GM23248 (cell line): ENCODE measurements around the gene ANKH. TPM values are rescaled to one million over a fixed set of nuclear protein-coding genes. Genes with fewer than 3 reads are reported as not detected.

Experiments used
- DNase-seq: peaks from one replicate; pipeline ENCODE4 v3.0.0-alpha.2; 2015
- H2AFZ ChIP-seq: fragments of 200-600 bp; sonication (generic); 2 replicates; pipeline ENCODE4 v1.6.1; 2016; ENCODE audit warnings: antibody characterized with exemption
- H3F3A ChIP-seq: fragments of 200-600 bp; sonication (generic); 2 replicates; pipeline ENCODE4 v1.6.1; 2016; ENCODE audit warnings: mild to moderate bottlenecking, antibody characterized with exemption, mixed run types; ENCODE audit not compliant: insufficient read depth
- H3K27ac ChIP-seq: fragments of 200-600 bp; sonication (generic); 2 replicates; pipeline ENCODE4 v1.5.1; 2016; ENCODE audit warnings: mild to moderate bottlenecking
- H3K27me3 ChIP-seq: fragments of 200-600 bp; sonication (generic); replicated peaks from 2 replicates; pipeline ENCODE4 v1.6.1; 2016; ENCODE audit warnings: mild to moderate bottlenecking; ENCODE audit not compliant: insufficient read depth
- H3K36me3 ChIP-seq: fragments of 200-600 bp; sonication (generic); 2 replicates; pipeline ENCODE4 v1.6.1; 2016; ENCODE audit warnings: low read depth, mild to moderate bottlenecking
- H3K4me1 ChIP-seq: fragments of 200-600 bp; sonication (generic); 2 replicates; pipeline ENCODE4 v1.6.1; 2016; ENCODE audit warnings: mild to moderate bottlenecking; ENCODE audit not compliant: insufficient read depth
- H3K4me2 ChIP-seq: fragments of 200-600 bp; sonication (generic); one replicate; pipeline ENCODE4 v1.6.1; 2016; ENCODE audit warnings: mild to moderate bottlenecking; ENCODE audit not compliant: unreplicated experiment
- H3K4me3 ChIP-seq: fragments of 200-600 bp; sonication (generic); 2 replicates; pipeline ENCODE4 v1.5.1; 2016; ENCODE audit warnings: mild to moderate bottlenecking
- H3K79me2 ChIP-seq: fragments of 200-600 bp; sonication (generic); 2 replicates; pipeline ENCODE4 v1.6.1; 2016; ENCODE audit warnings: mild to moderate bottlenecking; ENCODE audit not compliant: insufficient read depth
- H3K9ac ChIP-seq: fragments of 200-600 bp; sonication (generic); 2 replicates; pipeline ENCODE4 v1.6.1; 2016; ENCODE audit warnings: mild to moderate bottlenecking
- H3K9me2 ChIP-seq: fragments of 200-600 bp; sonication (generic); 2 replicates; pipeline ENCODE4 v1.6.1; 2016; ENCODE audit warnings: mixed run types, mild to moderate bottlenecking, moderate library complexity; ENCODE audit not compliant: insufficient read depth
- H3K9me3 ChIP-seq: fragments of 200-600 bp; sonication (generic); one replicate; pipeline ENCODE4 v1.6.1; 2017; ENCODE audit warnings: low read depth
- H4K20me1 ChIP-seq: fragments of 200-600 bp; sonication (generic); 2 replicates; pipeline ENCODE4 v1.6.0; 2016; ENCODE audit not compliant: insufficient read depth
- EZH2 ChIP-seq: fragments of 200-600 bp; sonication (generic); IDR thresholded peaks from 2 replicates; pipeline ENCODE4 v1.6.1; 2018; ENCODE audit warnings: antibody characterized with exemption, mild to moderate bottlenecking; ENCODE audit not compliant: insufficient read depth, poor library complexity, severe bottlenecking
- EZH2phosphoT487 ChIP-seq: fragments of 200-600 bp; sonication (generic); IDR thresholded peaks from 2 replicates; pipeline ENCODE4 v1.6.1; 2018; ENCODE audit warnings: antibody characterized with exemption, moderate library complexity, mild to moderate bottlenecking, low read depth; ENCODE audit not compliant: insufficient read depth
- WGBS, 2 experiments: methylation state at CpG; one replicate each; pipeline ENCODE4 v1.1.6; 2015 to 2017; ENCODE audit warnings: low lambda C conversion rate in 2 of 2, low coverage in 1 of 2; ENCODE audit errors: missing lambda C conversion rate in 2 of 2; 5-methylcytosine and 5-hydroxymethylcytosine counted together
- in situ Hi-C: fragments of 300-500 bp; cut with MboI; formaldehyde crosslinking; loops from 2 replicates; pipeline ENCODE4 v1.15.0; 2020
- polyA plus RNA-seq: library from polyadenylated mRNA; unstranded; fragments of >200 nt; fragmentation: Nextera tagmentation; extraction: Ambion mirVana; gene quantifications from 2 replicates; pipeline ENCODE4 v1.2.1, GENCODE V29; 2016
- total RNA-seq: library from RNA; depleted of rRNA; stranded (reverse); fragments of >200 nt; shearing (Covaris generic); gene quantifications from 2 replicates; pipeline ENCODE4 v1.2.3, GENCODE V29; 2014

Gene ANKH
- total and polyA plus RNA-seq, 2 experiments from 2014 or later = 45.9 to 47.6 TPM

DNA sequence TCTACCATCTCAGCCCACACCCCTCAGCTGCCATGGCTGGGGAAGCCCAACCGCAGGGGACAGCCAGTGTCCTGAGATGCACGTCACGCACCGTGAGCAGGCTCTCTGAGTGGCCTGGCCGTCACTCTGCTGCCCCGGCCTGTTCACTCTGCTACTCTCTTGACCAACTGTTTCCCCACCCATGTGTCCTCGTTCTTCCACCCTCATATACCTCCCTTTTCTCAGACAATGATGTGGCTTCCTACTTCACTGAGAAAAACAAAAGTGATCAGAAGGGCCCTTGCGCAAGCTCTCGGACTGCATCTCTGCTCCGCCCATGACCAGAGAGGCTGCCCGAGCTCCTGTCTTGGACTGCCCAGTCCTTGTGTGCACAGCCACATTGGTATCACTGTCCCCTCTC is 159.4 kb downstream of the ANKH start:
- WGBS, 2 experiments = 94 to 99% methylated on average over 11 of the region's 11 CpGs
- no peaks in the 10 kb centered on the region for H3K27me3 ChIP-seq
- H3K9ac ChIP-seq = no peak overlapping the region
- no peaks in the 10 kb centered on the region for H4K20me1 ChIP-seq
- no peak overlapping the region for H2AFZ ChIP-seq
- H3K4me3 ChIP-seq = no peak overlapping the region
- no peak for TF ChIP-seq EZH2phosphoT487
- TF ChIP-seq EZH2 = no peak
- no peak overlapping the region for H3K4me2 ChIP-seq
- H3K9me2 ChIP-seq = no peaks in the 10 kb centered on the region
- H3K4me1 ChIP-seq = peaks cover 5% of the 10 kb centered on the region
- no peaks in the 10 kb centered on the region for H3K9me3 ChIP-seq
- in situ Hi-C loops = no loop called here
- no peak for DNase-seq
- H3K79me2 ChIP-seq = no peaks in the 10 kb centered on the region
- H3K27ac ChIP-seq = no peak overlapping the region
- H3K36me3 ChIP-seq = peaks cover 9% of the 10 kb centered on the region; the same call in 1 of the 2 replicates
- H3F3A ChIP-seq = peaks cover 10% of the 10 kb centered on the region

- H3K9ac ChIP-seq = no peak overlapping the region
- H3K4me1 ChIP-seq = peaks cover 18% of the 10 kb centered on the region
- H3K27ac ChIP-seq = no peak overlapping the region
- H2AFZ ChIP-seq = no peak overlapping the region
- in situ Hi-C loops = no loop called here
- 0 out of 2 replicates have a peak, but pooled peaks cover 5% of the 10 kb centered on the region for H3K36me3 ChIP-seq
- no peaks in the 10 kb centered on the region for H3K79me2 ChIP-seq
- H3K9me3 ChIP-seq = no peaks in the 10 kb centered on the region
- H3K9me2 ChIP-seq = no peaks in the 10 kb centered on the region
- H3K27me3 ChIP-seq = no peaks in the 10 kb centered on the region
- TF ChIP-seq EZH2 (no peak), EZH2phosphoT487 (no peak)
- peaks cover 24% of the 10 kb centered on the region for H3F3A ChIP-seq
- no peaks in the 10 kb centered on the region for H4K20me1 ChIP-seq
- no peak overlapping the region for H3K4me2 ChIP-seq
- no peak overlapping the region for H3K4me3 ChIP-seq
- 87 to 88% methylated on average over 27 to 28 of the region's 28 CpGs for WGBS, 2 experiments
- DNase-seq = no peak
These were observed 161.1 kb downstream of the ANKH start for GRCh38 chr5:14710313-14710994.

DNA sequence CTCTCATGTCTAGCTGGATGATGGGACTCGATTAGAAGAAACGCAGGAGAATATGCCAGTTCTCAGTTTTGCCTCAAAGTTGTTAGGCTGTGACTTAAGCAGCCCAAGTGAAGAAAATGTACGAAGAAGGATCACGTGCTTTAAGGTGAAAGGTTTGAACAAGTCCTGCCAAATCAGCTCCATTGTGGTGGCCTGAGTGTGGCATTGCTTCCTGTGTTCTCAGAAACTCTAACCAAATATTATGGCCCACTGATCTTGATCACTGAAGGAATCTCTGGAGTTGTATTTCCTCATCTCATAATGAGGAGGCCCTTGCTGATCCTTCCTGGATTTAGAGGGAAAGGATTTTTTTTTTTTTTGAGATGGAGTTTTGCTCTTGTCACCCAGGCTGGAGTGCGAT is 163.0 kb downstream of the ANKH start:
- H3K9me3 ChIP-seq = no peaks in the 10 kb centered on the region
- no peaks in the 10 kb centered on the region for H4K20me1 ChIP-seq
- no peaks in the 10 kb centered on the region for H3K79me2 ChIP-seq
- no peaks in the 10 kb centered on the region for H3K27me3 ChIP-seq
- no peak overlapping the region for H3K9ac ChIP-seq
- peaks cover 29% of the 10 kb centered on the region for H3F3A ChIP-seq
- TF ChIP-seq EZH2 = no peak
- no peak for TF ChIP-seq EZH2phosphoT487
- 0 out of 2 replicates have a peak, but pooled peaks cover 5% of the 10 kb centered on the region for H3K36me3 ChIP-seq
- DNase-seq = no peak
- peaks cover 18% of the 10 kb centered on the region for H3K4me1 ChIP-seq
- WGBS, 2 experiments = 96 to 98% methylated on average over 5 of the region's 5 CpGs
- no peak overlapping the region for H3K4me3 ChIP-seq
- H3K27ac ChIP-seq = no peak overlapping the region
- in situ Hi-C loops = no loop called here
- H3K9me2 ChIP-seq = no peaks in the 10 kb centered on the region
- H3K4me2 ChIP-seq = no peak overlapping the region
- no peak overlapping the region for H2AFZ ChIP-seq

- H3K27ac ChIP-seq = peak overlapping the region; percentile 70; the same call in 1 of the 2 replicates
- 85 to 86% methylated on average over 9 of the region's 9 CpGs for WGBS, 2 experiments
- in situ Hi-C loops = no loop called here
These were observed 163.7 kb downstream of the ANKH start for GRCh38 chr5:14707811-14708390.

More at GRCh38 chr5:14707811-14708390, 163.7 kb downstream of the ANKH start:
- Histone ChIP-seq H3K4me2 (no peak overlapping the region), H3K9ac (0 out of 2 replicates have a peak overlapping the region, but pooled peaks have one; percentile 43), H3K27me3 (no peaks in the 10 kb centered on the region), H3K9me3 (no peaks in the 10 kb centered on the region), H3K4me1 (peaks cover 18% of the 10 kb centered on the region), H3F3A (peaks cover 29% of the 10 kb centered on the region), H3K79me2 (no peaks in the 10 kb centered on the region), H3K4me3 (no peak overlapping the region), H3K36me3 (0 out of 2 replicates have a peak, but pooled peaks cover 5% of the 10 kb centered on the region), H3K9me2 (no peaks in the 10 kb centered on the region), H2AFZ (no peak overlapping the region), H4K20me1 (no peaks in the 10 kb centered on the region)
- DNase-seq = no peak
- TF ChIP-seq EZH2 (no peak), EZH2phosphoT487 (no peak)
